MM.1S (cell line): ENCODE results near the gene MYO1G.

Experiments used
- DNase-seq: peaks from one replicate; pipeline ENCODE4 v3.0.0-alpha.2; 2015
- H2AFZ ChIP-seq: fragments of 300-600 bp; sonication (generic); 2 replicates; pipeline ENCODE4 v1.6.0; 2016; ENCODE audit warnings: antibody characterized with exemption, low read length
- H3F3A ChIP-seq: fragments of 300-600 bp; sonication (generic); 2 replicates; pipeline ENCODE4 v1.6.1; 2016; ENCODE audit warnings: mild to moderate bottlenecking, antibody characterized with exemption, low read length, moderate library complexity, mixed read lengths; ENCODE audit not compliant: insufficient read depth
- H3K27ac ChIP-seq: fragments of 300-600 bp; sonication (generic); 2 replicates; pipeline ENCODE4 v1.5.1; 2016; ENCODE audit warnings: mild to moderate bottlenecking, low read length
- H3K27me3 ChIP-seq: fragments of 300-600 bp; sonication (generic); replicated peaks from 2 replicates; pipeline ENCODE4 v1.6.0; 2016; ENCODE audit warnings: low read length; ENCODE audit not compliant: insufficient read depth
- H3K36me3 ChIP-seq: fragments of 300-600 bp; sonication (generic); replicated peaks from 2 replicates; pipeline ENCODE4 v1.6.1; 2016; ENCODE audit warnings: mild to moderate bottlenecking, low read length, mixed read lengths; ENCODE audit not compliant: insufficient read depth
- H3K4me1 ChIP-seq: fragments of 300-600 bp; sonication (generic); 2 replicates; pipeline ENCODE4 v1.6.1; 2016; ENCODE audit warnings: low read length, mixed read lengths
- H3K4me2 ChIP-seq: fragments of 300-600 bp; sonication (generic); 2 replicates; pipeline ENCODE4 v1.6.0; 2016; ENCODE audit warnings: low read depth, low read length
- H3K4me3 ChIP-seq: fragments of 300-600 bp; sonication (generic); 2 replicates; pipeline ENCODE4 v1.5.1; 2016; ENCODE audit warnings: low read length, mixed read lengths
- H3K79me2 ChIP-seq: fragments of 300-600 bp; sonication (generic); 2 replicates; pipeline ENCODE4 v1.6.1; 2016; ENCODE audit warnings: mixed run types, low read length, mixed read lengths
- H3K9ac ChIP-seq: fragments of 300-600 bp; sonication (generic); 2 replicates; pipeline ENCODE4 v1.6.1; 2016; ENCODE audit warnings: low read length, mixed read lengths
- H3K9me2 ChIP-seq: fragments of 300-600 bp; sonication (generic); replicated peaks from 2 replicates; pipeline ENCODE4 v1.6.1; 2016; ENCODE audit warnings: mild to moderate bottlenecking, low read length, mixed read lengths; ENCODE audit not compliant: insufficient read depth
- H3K9me3 ChIP-seq: fragments of 300-600 bp; sonication (generic); replicated peaks from 2 replicates; pipeline ENCODE4 v1.6.1; 2016; ENCODE audit warnings: mild to moderate bottlenecking, low read length, mixed read lengths; ENCODE audit not compliant: insufficient read depth
- H4K20me1 ChIP-seq: fragments of 300-600 bp; sonication (generic); 2 replicates; pipeline ENCODE4 v1.6.1; 2016; ENCODE audit warnings: mild to moderate bottlenecking, low read length, moderate library complexity, mixed read lengths; ENCODE audit not compliant: insufficient read depth
- CTCF ChIP-seq: fragments of 300-600 bp; sonication (generic); IDR thresholded peaks from 2 replicates; pipeline ENCODE4 v1.5.1; 2016; ENCODE audit warnings: antibody characterized with exemption, low read length, mixed read lengths
- EZH2 ChIP-seq: fragments of 300-600 bp; sonication (generic); optimal IDR thresholded peaks from 2 replicates; pipeline ENCODE3; 2017; ENCODE audit warnings: low read depth, mild to moderate bottlenecking, antibody characterized with exemption, low read length, mixed read lengths
- EZH2phosphoT487 ChIP-seq: fragments of 300-600 bp; sonication (generic); IDR thresholded peaks from 2 replicates; pipeline ENCODE4 v1.6.1; 2018; ENCODE audit warnings: antibody characterized with exemption, low read length

The MYO1G gene

GRCh38 chr7:44956157-44956766, 22.6 kb downstream of the MYO1G start:
- no peaks in the 10 kb centered on the region for H3K27me3 ChIP-seq
- no peaks in the 10 kb centered on the region for H3K9me2 ChIP-seq
- H4K20me1 ChIP-seq = no peaks in the 10 kb centered on the region
- no peak overlapping the region for H3K4me3 ChIP-seq
- DNase-seq = no peak
- no peak overlapping the region for H3K4me2 ChIP-seq
- no peaks in the 10 kb centered on the region for H3K9me3 ChIP-seq
- H2AFZ ChIP-seq = no peak overlapping the region
- no peak overlapping the region for H3K27ac ChIP-seq
- no peaks in the 10 kb centered on the region for H3K79me2 ChIP-seq
- H3K9ac ChIP-seq = no peak overlapping the region
- TF ChIP-seq EZH2 (no peak), EZH2phosphoT487 (no peak), CTCF (no peak)
- no peaks in the 10 kb centered on the region for H3K36me3 ChIP-seq
- peaks cover 20% of the 10 kb centered on the region for H3K4me1 ChIP-seq
- peaks cover 11% of the 10 kb centered on the region for H3F3A ChIP-seq

DNA sequence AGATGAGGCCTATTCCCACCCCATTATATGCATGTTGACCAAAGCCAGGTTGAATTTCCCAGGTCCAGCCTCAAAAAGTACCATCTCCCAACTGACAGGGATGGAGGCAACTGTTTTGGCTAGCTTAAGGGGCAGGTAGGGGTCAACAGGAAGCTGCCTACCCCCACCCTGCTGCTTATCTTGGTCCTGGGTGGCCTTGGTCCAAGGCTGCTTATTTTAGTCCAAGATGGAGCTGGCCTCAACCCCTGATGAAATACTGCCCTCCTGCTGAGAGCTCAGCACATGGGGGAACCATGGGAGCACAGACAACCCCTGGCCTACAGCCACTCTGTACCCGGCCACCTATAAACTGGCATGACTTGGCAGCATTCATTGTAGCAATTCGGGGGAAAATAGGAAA, 23.1 kb downstream of the MYO1G start:
- H2AFZ ChIP-seq = no peak overlapping the region
- H3K27ac ChIP-seq = no peak overlapping the region
- H3K4me1 ChIP-seq = peaks cover 20% of the 10 kb centered on the region

GRCh38 chr7:44953156-44953555, 25.7 kb downstream of the MYO1G start:
- H3K4me1 ChIP-seq = no peaks in the 10 kb centered on the region
- no peak overlapping the region for H3K9ac ChIP-seq
- H3K9me2 ChIP-seq = no peaks in the 10 kb centered on the region
- no peaks in the 10 kb centered on the region for H4K20me1 ChIP-seq
- H3K27me3 ChIP-seq = no peaks in the 10 kb centered on the region
- H2AFZ ChIP-seq = no peak overlapping the region
- H3K4me3 ChIP-seq = no peak overlapping the region
- no peaks in the 10 kb centered on the region for H3K79me2 ChIP-seq
- DNase-seq = no peak
- H3K36me3 ChIP-seq = no peaks in the 10 kb centered on the region
- no peak overlapping the region for H3K27ac ChIP-seq
- no peak overlapping the region for H3K4me2 ChIP-seq
- no peaks in the 10 kb centered on the region for H3K9me3 ChIP-seq
- TF ChIP-seq CTCF (no peak), EZH2phosphoT487 (no peak), EZH2 (no peak)
- no peaks in the 10 kb centered on the region for H3F3A ChIP-seq

More for the DNA sequence above, 23.1 kb downstream of the MYO1G start:
- no peaks in the 10 kb centered on the region for H3K27me3 ChIP-seq
- no peaks in the 10 kb centered on the region for H3K36me3 ChIP-seq
- H3K9me3 ChIP-seq = no peaks in the 10 kb centered on the region
- H3K9me2 ChIP-seq = no peaks in the 10 kb centered on the region
- no peaks in the 10 kb centered on the region for H4K20me1 ChIP-seq
- H3K4me2 ChIP-seq = no peak overlapping the region
- TF ChIP-seq CTCF (no peak), EZH2 (no peak), EZH2phosphoT487 (no peak)
- H3K9ac ChIP-seq = no peak overlapping the region
- H3K4me3 ChIP-seq = no peak overlapping the region
- H3K79me2 ChIP-seq = no peaks in the 10 kb centered on the region
- H3F3A ChIP-seq = peaks cover 11% of the 10 kb centered on the region
- no peak for DNase-seq
